ENCODE data around the gene ABCA1.
"Not testable (repeated sequence)": the region's sequence is repeated elsewhere in the genome, so short reads cannot be mapped to it uniquely, and the experiment has no call there.

The ABCA1 gene

GRCh38 chr9:104961701-104962359 lies 33.9 kb upstream of the ABCA1 start:
- no peak for TF ChIP-seq CTCF (IDR thresholded peaks at IDR 0.05; ENCODE audit: borderline replicate concordance, control extremely low read depth, extremely low read depth, insufficient read depth, missing control alignments)
- in situ Hi-C loops (cut with MboI; ENCODE audit: low sequenced_read_pairs, unreplicated experiment): no loop called here
- DNase-seq (ENCODE audit: low spot score): no peak

GRCh38 chr9:104961238-104961637 lies 33.3 kb upstream of the ABCA1 start:
- TF ChIP-seq CTCF (IDR thresholded peaks at IDR 0.05; ENCODE audit: borderline replicate concordance, control extremely low read depth, extremely low read depth, insufficient read depth, missing control alignments): no peak
- DNase-seq (ENCODE audit: low spot score): peak; percentile 32
- in situ Hi-C loops (cut with MboI; ENCODE audit: low sequenced_read_pairs, unreplicated experiment): no loop called here

GRCh38 chr9:104960662-104961061 lies 32.7 kb upstream of the ABCA1 start:
- DNase-seq (ENCODE audit: low spot score): no peak
- TF ChIP-seq CTCF (IDR thresholded peaks at IDR 0.05; ENCODE audit: borderline replicate concordance, control extremely low read depth, extremely low read depth, insufficient read depth, missing control alignments): no peak
- in situ Hi-C loops (cut with MboI; ENCODE audit: low sequenced_read_pairs, unreplicated experiment): no loop called here

GRCh38 chr9:104958751-104959150 lies 30.8 kb upstream of the ABCA1 start:
- TF ChIP-seq CTCF (IDR thresholded peaks at IDR 0.05; ENCODE audit: borderline replicate concordance, control extremely low read depth, extremely low read depth, insufficient read depth, missing control alignments): no peak
- in situ Hi-C loops (cut with MboI; ENCODE audit: low sequenced_read_pairs, unreplicated experiment): no loop called here
- no peak for DNase-seq (ENCODE audit: low spot score)

- in situ Hi-C loops (cut with MboI; ENCODE audit: low sequenced_read_pairs, unreplicated experiment); DNase-seq (ENCODE audit: low spot score): not testable (repeated sequence)
Measured at GRCh38 chr9:104958006-104958405, 30.1 kb upstream of the ABCA1 start.

- DNase-seq (ENCODE audit: low spot score): no peak
- in situ Hi-C loops (cut with MboI; ENCODE audit: low sequenced_read_pairs, unreplicated experiment): no loop called here
- no peak for TF ChIP-seq CTCF (IDR thresholded peaks at IDR 0.05; ENCODE audit: borderline replicate concordance, control extremely low read depth, extremely low read depth, insufficient read depth, missing control alignments)
Measured at GRCh38 chr9:104951487-104951886, 23.5 kb upstream of the ABCA1 start.

GRCh38 chr9:104950838-104951237 lies 22.9 kb upstream of the ABCA1 start:
- no peak for TF ChIP-seq CTCF (IDR thresholded peaks at IDR 0.05; ENCODE audit: borderline replicate concordance, control extremely low read depth, extremely low read depth, insufficient read depth, missing control alignments)
- in situ Hi-C loops (cut with MboI; ENCODE audit: low sequenced_read_pairs, unreplicated experiment): no loop called here
- DNase-seq (ENCODE audit: low spot score): no peak
